Measurements from ENCODE around the gene SLAIN2. TPM values are rescaled to one million over a fixed set of nuclear protein-coding genes. Genes with fewer than 3 reads are reported as not detected.

Gene SLAIN2
- total RNA-seq, 1 experiment from 2014 or later: 81.6 TPM

- no peak for TF ChIP-seq CTCF (IDR thresholded peaks at IDR 0.05; ENCODE audit: unreplicated experiment)
- no peaks in the 10 kb centered on the region for H3K4me1 Mint-ChIP-seq (ENCODE audit: insufficient read depth, unreplicated experiment)
Observed at GRCh38 chr4:48470137-48470536, 128.8 kb downstream of the SLAIN2 start.

GRCh38 chr4:48470570-48470969 is 129.2 kb downstream of the SLAIN2 start:
- CTCF ChIA-PET: interaction anchor here (0.5 to 0.7 kb wide), 2 partner anchors 37 to 51 kb away, joined by 3 to 4 read pairs; no protein-coding TSS in a partner anchor
- Mint-ChIP-seq H3K27me3 (ENCODE audit: insufficient read depth, unreplicated experiment) (no peaks in the 10 kb centered on the region), H3K4me1 (ENCODE audit: insufficient read depth, unreplicated experiment) (no peaks in the 10 kb centered on the region), H3K4me3 (ENCODE audit: unreplicated experiment) (no peak overlapping the region), H3K9me3 (ENCODE audit: unreplicated experiment) (no peaks in the 10 kb centered on the region), H3K36me3 (ENCODE audit: insufficient read depth, unreplicated experiment) (no peaks in the 10 kb centered on the region), H3K27ac (ENCODE audit: low read depth, unreplicated experiment) (no peak overlapping the region)
- intact Hi-C loops (cut with micrococcal nuclease): no loop called here
- no peak for DNase-seq (ENCODE audit: unreplicated experiment)
- no TSS peak for BruUV-seq (replicated peaks)
- POLR2A ChIA-PET: no interaction called here
- TF ChIP-seq CTCF (IDR thresholded peaks at IDR 0.05; ENCODE audit: unreplicated experiment): no peak

More at GRCh38 chr4:48470137-48470536, 128.8 kb downstream of the SLAIN2 start:
- Mint-ChIP-seq H3K27ac (ENCODE audit: low read depth, unreplicated experiment) (no peak overlapping the region), H3K36me3 (ENCODE audit: insufficient read depth, unreplicated experiment) (no peaks in the 10 kb centered on the region), H3K9me3 (ENCODE audit: unreplicated experiment) (no peaks in the 10 kb centered on the region), H3K4me3 (ENCODE audit: unreplicated experiment) (no peak overlapping the region), H3K27me3 (ENCODE audit: insufficient read depth, unreplicated experiment) (no peaks in the 10 kb centered on the region)
- BruUV-seq (replicated peaks): no TSS peak
- DNase-seq (ENCODE audit: unreplicated experiment): no peak
- POLR2A ChIA-PET: no interaction called here
- CTCF ChIA-PET: interaction anchor here (0.7 kb wide), 1 partner anchor 52 kb away, joined by 4 read pairs; no protein-coding TSS in a partner anchor
- intact Hi-C loops (cut with micrococcal nuclease): no loop called here

- Mint-ChIP-seq H3K27ac (ENCODE audit: low read depth, unreplicated experiment) (no peak overlapping the region), H3K36me3 (ENCODE audit: insufficient read depth, unreplicated experiment) (no peaks in the 10 kb centered on the region), H3K4me1 (ENCODE audit: insufficient read depth, unreplicated experiment) (peaks cover 8% of the 10 kb centered on the region), H3K9me3 (ENCODE audit: unreplicated experiment) (no peaks in the 10 kb centered on the region), H3K4me3 (ENCODE audit: unreplicated experiment) (no peak overlapping the region), H3K27me3 (ENCODE audit: insufficient read depth, unreplicated experiment) (no peaks in the 10 kb centered on the region)
- ChIA-PET POLR2A (interaction anchor here (0.7 kb wide), 1 partner anchor 18 kb away, joined by 3 read pairs; no protein-coding TSS in a partner anchor), CTCF (no interaction called here)
- BruUV-seq (replicated peaks): no TSS peak
- TF ChIP-seq CTCF (IDR thresholded peaks at IDR 0.05; ENCODE audit: unreplicated experiment): no peak
- no peak for DNase-seq (ENCODE audit: unreplicated experiment)
- intact Hi-C loops (cut with micrococcal nuclease): no loop called here
Observed at GRCh38 chr4:48472794-48473193, 131.5 kb downstream of the SLAIN2 start.

GRCh38 chr4:48475770-48476169 is 134.4 kb downstream of the SLAIN2 start:
- no TSS peak for BruUV-seq (replicated peaks)
- TF ChIP-seq CTCF (IDR thresholded peaks at IDR 0.05; ENCODE audit: unreplicated experiment): no peak
- H3K36me3 Mint-ChIP-seq (ENCODE audit: insufficient read depth, unreplicated experiment): no peaks in the 10 kb centered on the region
- no peaks in the 10 kb centered on the region for H3K9me3 Mint-ChIP-seq (ENCODE audit: unreplicated experiment)
- ChIA-PET CTCF (interaction anchor here (0.6 to 2.1 kb wide), 2 partner anchors 10 to 99 kb away, joined by 3 to 7 read pairs; no protein-coding TSS in a partner anchor), POLR2A (no interaction called here)
- no peak overlapping the region for H3K27ac Mint-ChIP-seq (ENCODE audit: low read depth, unreplicated experiment)
- intact Hi-C loops (cut with micrococcal nuclease): no loop called here
- no peak for DNase-seq (ENCODE audit: unreplicated experiment)
- H3K4me3 Mint-ChIP-seq (ENCODE audit: unreplicated experiment): no peak overlapping the region
- H3K4me1 Mint-ChIP-seq (ENCODE audit: insufficient read depth, unreplicated experiment): peaks cover 8% of the 10 kb centered on the region
- H3K27me3 Mint-ChIP-seq (ENCODE audit: insufficient read depth, unreplicated experiment): no peaks in the 10 kb centered on the region

Other genes starting within 250 kb of the SLAIN2 start
- gene TXK, start 207.3 kb upstream of the SLAIN2 start, total RNA-seq (2022): not detected in 2 replicates
- gene TEC, start 71.7 kb upstream of the SLAIN2 start, total RNA-seq (2022): 1.1 and 1.6 TPM in 2 replicates
- not detected in 2 replicates for gene SLC10A4, start 141.8 kb downstream of the SLAIN2 start, total RNA-seq (2022)
- gene ZAR1, start 148.7 kb downstream of the SLAIN2 start, total RNA-seq (2022): not detected in 2 replicates

All from MCF 10A (cell line).